IMR-90 (cell line): ENCODE data around the gene CCN5. TPM values are rescaled to one million over a fixed set of nuclear protein-coding genes. Genes with fewer than 3 reads are reported as not detected.

Experiments used
- ATAC-seq: fragments of 200-7000 bp; cut with Tn5 transposase; 2 replicates; pipeline ENCODE4 v1.9.1; 2020; ENCODE audit warnings: low read depth, mild to moderate bottlenecking, moderate library complexity
- BruUV-seq: library from RNA; stranded (reverse); fragments of 400-500 nt; replicated peaks from 2 replicates; lab custom pipeline; 2021; lab: Mats Ljungman, UMichigan
- CTCF ChIA-PET: fragments of 300-600 bp; formaldehyde crosslinking; extraction: SDS; loops from one replicate; lab custom pipeline; 2021; ENCODE audit warnings: antibody characterized with exemption; lab: Yijun Ruan, JAX
- POLR2A ChIA-PET: fragments of 300-600 bp; sonication (Branson Sonifier 250); formaldehyde crosslinking; loops from one replicate; lab custom pipeline; 2022; ENCODE audit warnings: antibody characterized with exemption; ENCODE audit not compliant: unreplicated experiment; lab: Charles Lee
- DNase-seq: peaks from one replicate; pipeline ENCODE4 v3.0.0; 2013
- H2AFZ ChIP-seq: replicated peaks from 2 replicates; pipeline ENCODE3; 2013; ENCODE audit warnings: low read length, mild to moderate bottlenecking; ENCODE audit not compliant: poor library complexity
- H2AK5ac ChIP-seq: 2 replicates; pipeline ENCODE4 v1.6.1; 2013; ENCODE audit warnings: low read depth, low read length, inconsistent platforms
- H2AK9ac ChIP-seq: replicated peaks from 2 replicates; pipeline ENCODE3; 2013; ENCODE audit warnings: mild to moderate bottlenecking, low read depth, low read length, moderate library complexity; ENCODE audit not compliant: poor library complexity
- H2BK120ac ChIP-seq: 2 replicates; pipeline ENCODE4 v1.6.1; 2013; ENCODE audit warnings: low read depth, low read length, inconsistent platforms
- H2BK15ac ChIP-seq: 3 replicates; pipeline ENCODE4 v1.6.1; 2013; ENCODE audit warnings: low read depth, low read length, inconsistent platforms
- H2BK20ac ChIP-seq: 2 replicates; pipeline ENCODE4 v1.6.1; 2013; ENCODE audit warnings: low read depth, mild to moderate bottlenecking, inconsistent platforms, low read length, moderate library complexity
- H2BK5ac ChIP-seq: 2 replicates; pipeline ENCODE4 v1.6.1; 2013; ENCODE audit warnings: mild to moderate bottlenecking, low read depth, low read length, inconsistent platforms; ENCODE audit not compliant: poor library complexity, severe bottlenecking
- H3K14ac ChIP-seq: replicated peaks from 2 replicates; pipeline ENCODE4 v1.6.1; 2013; ENCODE audit warnings: low read depth, low read length, inconsistent platforms
- H3K18ac ChIP-seq: 2 replicates; pipeline ENCODE4 v1.6.1; 2013; ENCODE audit warnings: low read depth, low read length, control low read depth
- H3K23ac ChIP-seq: 2 replicates; pipeline ENCODE4 v1.6.1; 2013; ENCODE audit warnings: low read depth, low read length, inconsistent platforms
- H3K27ac ChIP-seq: 2 replicates; pipeline ENCODE4 v1.5.1; 2013; ENCODE audit warnings: mild to moderate bottlenecking, control low read depth, low read length; ENCODE audit not compliant: insufficient read depth
- H3K27me3 ChIP-seq: 2 replicates; pipeline ENCODE4 v1.6.1; 2013; ENCODE audit warnings: low read length; ENCODE audit not compliant: control insufficient read depth, insufficient read depth
- H3K36me3 ChIP-seq: 2 replicates; pipeline ENCODE4 v1.6.1; 2013; ENCODE audit warnings: low read length, mixed read lengths; ENCODE audit not compliant: control insufficient read depth, insufficient read depth
- H3K4ac ChIP-seq: 2 replicates; pipeline ENCODE4 v1.6.1; 2013; ENCODE audit warnings: low read depth, low read length, inconsistent platforms
- H3K4me1 ChIP-seq: 2 replicates; pipeline ENCODE4 v1.6.1; 2013; ENCODE audit warnings: low read length, mixed read lengths; ENCODE audit not compliant: control insufficient read depth, insufficient read depth
- H3K4me2 ChIP-seq: 2 replicates; pipeline ENCODE4 v1.6.1; 2013; ENCODE audit warnings: low read depth, mild to moderate bottlenecking, control low read depth, low read length, moderate library complexity
- H3K4me3 ChIP-seq: 2 replicates; pipeline ENCODE4 v1.5.1; 2013; ENCODE audit warnings: low read depth, mild to moderate bottlenecking, control low read depth, low read length, moderate library complexity; ENCODE audit not compliant: insufficient read depth
- H3K56ac ChIP-seq: 2 replicates; pipeline ENCODE4 v1.6.1; 2013; ENCODE audit warnings: low read length, inconsistent platforms; ENCODE audit not compliant: insufficient read depth; ENCODE audit errors: extremely low read depth
- H3K79me1 ChIP-seq, 2 experiments: 2 replicates each; pipeline ENCODE4 v1.6.1; 2013; ENCODE audit warnings: low read length in 2 of 2, inconsistent platforms in 1 of 2, low read depth in 1 of 2
- H3K9ac ChIP-seq: 2 replicates; pipeline ENCODE4 v1.6.1; 2013; ENCODE audit warnings: low read depth, low read length, control low read depth
- H3K9me1 ChIP-seq: 2 replicates; pipeline ENCODE4 v1.6.1; 2013; ENCODE audit warnings: low read length, inconsistent platforms; ENCODE audit not compliant: insufficient read depth
- H3K9me3 ChIP-seq: 2 replicates; pipeline ENCODE4 v1.6.1; 2013; ENCODE audit warnings: low read length; ENCODE audit not compliant: control insufficient read depth, insufficient read depth
- H4K20me1 ChIP-seq: 2 replicates; pipeline ENCODE4 v1.6.1; 2013; ENCODE audit warnings: low read length, inconsistent platforms; ENCODE audit not compliant: insufficient read depth
- H4K5ac ChIP-seq: 2 replicates; pipeline ENCODE4 v1.6.1; 2013; ENCODE audit warnings: mild to moderate bottlenecking, low read depth, low read length, control low read depth
- H4K8ac ChIP-seq, 2 experiments: 2 replicates each; pipeline ENCODE4 v1.6.1; 2013; ENCODE audit warnings: low read depth in 2 of 2, low read length in 2 of 2, control low read depth in 1 of 2, inconsistent platforms in 1 of 2
- H4K91ac ChIP-seq: 2 replicates; pipeline ENCODE4 v1.6.1; 2013; ENCODE audit warnings: low read depth, low read length, inconsistent platforms; ENCODE audit not compliant: insufficient read depth
- BHLHE40 ChIP-seq: fragments of 150-350 bp; IDR thresholded peaks from 2 replicates; pipeline ENCODE4 v1.6.1; 2016; ENCODE audit warnings: mild to moderate bottlenecking, low read depth, low read length
- CEBPB ChIP-seq: IDR thresholded peaks from 2 replicates; pipeline ENCODE4 v1.6.1; 2012; ENCODE audit warnings: low read depth, low read length, improper control_type of control experiment
- CHD1 ChIP-seq: IDR thresholded peaks from 2 replicates; pipeline ENCODE4 v1.6.1; 2012; ENCODE audit warnings: low read depth, low read length, improper control_type of control experiment
- CTCF ChIP-seq: conservative IDR thresholded peaks from 2 replicates; pipeline ENCODE4 v1.5.1; 2012; ENCODE audit warnings: mild to moderate bottlenecking, low read depth, low read length, improper control_type of control experiment
- MAFK ChIP-seq: IDR thresholded peaks from 2 replicates; pipeline ENCODE4 v1.6.1; 2012; ENCODE audit warnings: low read depth, low read length, improper control_type of control experiment
- MAZ ChIP-seq: IDR thresholded peaks from 2 replicates; pipeline ENCODE4 v1.6.1; 2012; ENCODE audit warnings: low read depth, mild to moderate bottlenecking, low read length, improper control_type of control experiment, moderate library complexity, borderline replicate concordance
- MXI1 ChIP-seq: IDR thresholded peaks from 2 replicates; pipeline ENCODE4 v1.6.1; 2012; ENCODE audit warnings: low read depth, mild to moderate bottlenecking, low read length, moderate library complexity, borderline replicate concordance
- POLR2A ChIP-seq: IDR thresholded peaks from 2 replicates; pipeline ENCODE4 v1.6.1; 2012; ENCODE audit warnings: mild to moderate bottlenecking, low read depth, low read length
- RAD21 ChIP-seq: IDR thresholded peaks from 2 replicates; pipeline ENCODE4 v1.6.1; 2012; ENCODE audit warnings: low read length, improper control_type of control experiment
- RCOR1 ChIP-seq: IDR thresholded peaks from 2 replicates; pipeline ENCODE4 v1.6.1; 2012; ENCODE audit warnings: mild to moderate bottlenecking, low read length, improper control_type of control experiment; ENCODE audit not compliant: insufficient replicate concordance
- SMC3 ChIP-seq: fragments of 150-350 bp; IDR thresholded peaks from 2 replicates; pipeline ENCODE4 v1.6.1; 2016; ENCODE audit warnings: low read depth, mild to moderate bottlenecking, antibody characterized with exemption, low read length, moderate library complexity
- WGBS, 2 experiments: methylation state at CpG; one replicate each; pipeline versions ENCODE4 v1.1.5 to v1.1.7; 2013; ENCODE audit warnings: missing lambda C conversion rate in 2 of 2; ENCODE audit not compliant: insufficient read length in 1 of 2; ENCODE audit errors: extremely low coverage in 2 of 2; 5-methylcytosine and 5-hydroxymethylcytosine counted together
- dilution Hi-C: fragments of 300-500 bp; cut with HindIII; formaldehyde crosslinking; loops from one replicate; pipeline ENCODE4 v1.14.3; 2018; ENCODE audit warnings: low sequenced_read_pairs; ENCODE audit not compliant: unreplicated experiment
- in situ Hi-C: fragments of 300-500 bp; cut with MboI; formaldehyde crosslinking; loops from 3 replicates; pipeline ENCODE4 v1.14.3; 2019; ENCODE audit warnings: low sequenced_read_pairs, inconsistent platforms, mixed read lengths
- intact Hi-C: fragments of 100-400 bp; cut with micrococcal nuclease; formaldehyde crosslinking; loops from 2 replicates; pipeline ENCODE4 v1.10.0; 2022
- polyA plus RNA-seq, 3 experiments: library from polyadenylated mRNA; depleted of rRNA; stranded (reverse); fragments of >200 nt; gene quantifications; 2 replicates each; pipeline ENCODE4 v1.2.3, GENCODE V29; 2012; ENCODE audit warnings: low replicate concordance in 1 of 3
- total RNA-seq: library from RNA; depleted of rRNA; stranded (reverse); fragments of >200 nt; gene quantifications from 2 replicates; pipeline ENCODE4 v1.2.3, GENCODE V29; 2012

Gene CCN5
- total and polyA plus RNA-seq, 2 of the 4 experiments (the other 2 are of a cell fraction): not detected

- in situ Hi-C loops (loop anchor here (5.0 kb wide), 1 partner anchor 127 kb away; no protein-coding TSS in a partner anchor), intact Hi-C loops (no loop called here)
Observed at GRCh38 chr20:44739942-44740341, 24.8 kb downstream of the CCN5 start.

More at GRCh38 chr20:44739942-44740341, 24.8 kb downstream of the CCN5 start:
- POLR2A ChIA-PET: no interaction called here
- Histone ChIP-seq H3K9ac (no peak overlapping the region), H3K79me1 (no peaks in the 10 kb centered on the region), H4K20me1 (no peaks in the 10 kb centered on the region), H3K56ac (no peak overlapping the region), H2AK5ac (no peak overlapping the region), H2BK120ac (no peak overlapping the region), H3K18ac (no peak overlapping the region), H4K91ac (no peak overlapping the region), H2AK9ac (no peak overlapping the region), H3K4ac (no peak overlapping the region), H4K5ac (no peak overlapping the region), H3K23ac (no peak overlapping the region), H2AFZ (no peak overlapping the region), H3K36me3 (no peaks in the 10 kb centered on the region), H3K4me1 (peaks cover 3% of the 10 kb centered on the region; the same call in 1 of the 2 replicates), H4K8ac (no peak overlapping the region), H3K4me2 (no peak overlapping the region), H3K4me3 (no peak overlapping the region), H3K27ac (no peak overlapping the region), H2BK20ac (no peak overlapping the region), H3K9me1 (no peaks in the 10 kb centered on the region; the same call in 1 of the 2 replicates), H3K9me3 (no peaks in the 10 kb centered on the region), H3K27me3 (peaks cover 45% of the 10 kb centered on the region), H2BK5ac (no peak overlapping the region), H3K14ac (no peak overlapping the region), H2BK15ac (no peak overlapping the region)
- CTCF ChIA-PET: interaction anchor here (0.6 kb wide), 1 partner anchor 12 kb away, joined by 3 read pairs; no protein-coding TSS in a partner anchor
- ATAC-seq: no peak
- WGBS, 2 experiments: no CpG with 5 or more reads among the region's 2 CpGs
- no TSS peak for BruUV-seq
- DNase-seq: no peak
- TF ChIP-seq CHD1 (no peak), MAZ (no peak), MAFK (no peak), SMC3 (no peak), RCOR1 (no peak), CTCF (no peak), RAD21 (no peak), POLR2A (no peak), BHLHE40 (no peak), CEBPB (no peak), MXI1 (no peak)
- dilution Hi-C loops: no loop called here
